Measurements from ENCODE around the gene SELENOI.

The SELENOI gene

DNA sequence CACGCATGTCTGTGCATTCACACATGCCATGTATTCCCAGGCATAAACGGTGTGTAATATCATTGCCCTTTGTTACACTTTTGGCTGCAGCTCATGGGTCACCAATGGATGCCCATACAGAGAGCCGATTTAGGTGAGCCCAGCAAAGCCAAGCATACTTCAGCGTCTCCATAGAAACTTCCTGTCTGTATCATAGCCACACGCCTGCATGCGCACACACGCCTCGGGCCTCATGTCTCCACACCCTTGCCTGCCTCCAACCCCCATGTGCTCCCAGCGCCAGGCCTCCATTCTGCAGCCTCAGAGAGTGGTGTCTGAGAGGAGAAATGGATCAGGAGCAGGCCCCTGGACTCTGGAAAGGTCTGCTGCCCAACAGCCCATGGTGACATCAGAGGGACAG, 33.5 kb upstream of the SELENOI start:
- TF ChIP-seq CTCF (IDR thresholded peaks at IDR 0.05; ENCODE audit: low read length) = no peak
- TF ChIP-seq EZH2phosphoT487 (IDR thresholded peaks at IDR 0.05; ENCODE audit: low read length) = no peak
- TF ChIP-seq EZH2 (optimal IDR thresholded peaks at IDR 0.05; ENCODE audit: low read depth, low read length) = no peak
- H3K4me2 ChIP-seq (ENCODE audit: low read depth, low read length) = no peak overlapping the region
- H3K9me2 ChIP-seq (replicated peaks; ENCODE audit: insufficient read depth, low read length) = no peaks in the 10 kb centered on the region
- no peak for DNase-seq
- H2AFZ ChIP-seq (ENCODE audit: low read length) = no peak overlapping the region
- H3K4me1 ChIP-seq (ENCODE audit: low read length) = peaks cover 13% of the 10 kb centered on the region; the same call in 1 of the 2 replicates
- no peak overlapping the region for H3K27ac ChIP-seq (ENCODE audit: low read length)
- H3K9ac ChIP-seq (ENCODE audit: low read length) = no peak overlapping the region
- no peaks in the 10 kb centered on the region for H4K20me1 ChIP-seq (ENCODE audit: insufficient read depth, low read length)
- no peaks in the 10 kb centered on the region for H3K27me3 ChIP-seq (replicated peaks; ENCODE audit: insufficient read depth, low read length)
- H3K4me3 ChIP-seq (ENCODE audit: low read length) = no peak overlapping the region
- no peaks in the 10 kb centered on the region for H3F3A ChIP-seq (ENCODE audit: insufficient read depth, low read length)
- no peaks in the 10 kb centered on the region for H3K9me3 ChIP-seq (replicated peaks; ENCODE audit: insufficient read depth, low read length)
- H3K79me2 ChIP-seq (ENCODE audit: low read length) = no peaks in the 10 kb centered on the region
- no peaks in the 10 kb centered on the region for H3K36me3 ChIP-seq (replicated peaks; ENCODE audit: insufficient read depth, low read length)

- Histone ChIP-seq H3K9me2 (replicated peaks; ENCODE audit: insufficient read depth, low read length) (no peaks in the 10 kb centered on the region), H3K9ac (ENCODE audit: low read length) (no peak overlapping the region), H3K36me3 (replicated peaks; ENCODE audit: insufficient read depth, low read length) (no peaks in the 10 kb centered on the region), H3F3A (ENCODE audit: insufficient read depth, low read length) (no peaks in the 10 kb centered on the region), H3K79me2 (ENCODE audit: low read length) (no peaks in the 10 kb centered on the region), H3K4me3 (ENCODE audit: low read length) (no peak overlapping the region), H3K27ac (ENCODE audit: low read length) (no peak overlapping the region), H3K4me1 (ENCODE audit: low read length) (peaks cover 13% of the 10 kb centered on the region; the same call in 1 of the 2 replicates), H3K4me2 (ENCODE audit: low read depth, low read length) (no peak overlapping the region), H3K9me3 (replicated peaks; ENCODE audit: insufficient read depth, low read length) (no peaks in the 10 kb centered on the region), H2AFZ (ENCODE audit: low read length) (no peak overlapping the region), H3K27me3 (replicated peaks; ENCODE audit: insufficient read depth, low read length) (no peaks in the 10 kb centered on the region), H4K20me1 (ENCODE audit: insufficient read depth, low read length) (no peaks in the 10 kb centered on the region)
- TF ChIP-seq CTCF (IDR thresholded peaks at IDR 0.05; ENCODE audit: low read length) (no peak), EZH2 (optimal IDR thresholded peaks at IDR 0.05; ENCODE audit: low read depth, low read length) (no peak), EZH2phosphoT487 (IDR thresholded peaks at IDR 0.05; ENCODE audit: low read length) (no peak)
- no peak for DNase-seq
Observed at GRCh38 chr2:26313446-26313845, 32.5 kb upstream of the SELENOI start.

DNA sequence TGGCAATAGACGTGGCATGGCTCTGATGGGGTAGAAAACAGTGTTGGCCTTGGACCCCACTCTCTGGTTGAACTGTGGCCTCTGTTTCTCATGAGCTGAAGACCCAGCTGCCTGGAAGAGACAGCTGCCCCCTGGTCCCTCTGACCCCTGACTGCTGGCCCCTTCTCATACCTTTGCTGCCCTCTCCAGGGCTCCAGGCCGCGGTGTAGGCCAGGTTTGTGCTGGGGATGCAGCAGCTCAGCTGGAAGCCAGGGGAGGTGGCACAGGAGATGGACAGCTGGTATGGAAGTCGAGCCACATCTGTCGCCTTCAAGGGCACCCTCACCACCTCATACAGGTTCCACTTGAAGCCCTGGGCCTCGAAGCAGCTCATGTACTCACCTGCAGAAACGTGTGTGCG, 31.7 kb upstream of the SELENOI start:
- Histone ChIP-seq H3K9me2 (replicated peaks; ENCODE audit: insufficient read depth, low read length) (no peaks in the 10 kb centered on the region), H3K4me2 (ENCODE audit: low read depth, low read length) (no peak overlapping the region), H3K27ac (ENCODE audit: low read length) (no peak overlapping the region), H3F3A (ENCODE audit: insufficient read depth, low read length) (no peaks in the 10 kb centered on the region), H2AFZ (ENCODE audit: low read length) (no peak overlapping the region), H3K9me3 (replicated peaks; ENCODE audit: insufficient read depth, low read length) (no peaks in the 10 kb centered on the region), H3K79me2 (ENCODE audit: low read length) (no peaks in the 10 kb centered on the region), H3K4me1 (ENCODE audit: low read length) (peaks cover 13% of the 10 kb centered on the region; the same call in 1 of the 2 replicates), H4K20me1 (ENCODE audit: insufficient read depth, low read length) (no peaks in the 10 kb centered on the region), H3K36me3 (replicated peaks; ENCODE audit: insufficient read depth, low read length) (no peaks in the 10 kb centered on the region), H3K4me3 (ENCODE audit: low read length) (no peak overlapping the region), H3K9ac (ENCODE audit: low read length) (no peak overlapping the region), H3K27me3 (replicated peaks; ENCODE audit: insufficient read depth, low read length) (no peaks in the 10 kb centered on the region)
- no peak for TF ChIP-seq EZH2 (optimal IDR thresholded peaks at IDR 0.05; ENCODE audit: low read depth, low read length)
- no peak for TF ChIP-seq CTCF (IDR thresholded peaks at IDR 0.05; ENCODE audit: low read length)
- TF ChIP-seq EZH2phosphoT487 (IDR thresholded peaks at IDR 0.05; ENCODE audit: low read length) = no peak
- no peak for DNase-seq

Data from MM.1S (cell line).